HG02885 (cell line): Measurements from ENCODE around the gene COQ8B.
A peak's percentile ranks its signal among the peaks of the same experiment; 100 is the strongest.

Experiments
- ATAC-seq: cut with Tn5 transposase; IDR thresholded peaks from one replicate; pipeline ENCODE4 v1.9.1; 2021; ENCODE audit warnings: mild to moderate bottlenecking; ENCODE audit not compliant: unreplicated experiment, poor library complexity

COQ8B gene

GRCh38 chr19:40693150-40693788, 23.4 kb downstream of the COQ8B start:
- ATAC-seq = no peak

- ATAC-seq = no peak
Measured at GRCh38 chr19:40692212-40692551, 24.5 kb downstream of the COQ8B start.

- no peak for ATAC-seq
Measured at GRCh38 chr19:40691421-40692211, 25.1 kb downstream of the COQ8B start.

GRCh38 chr19:40690693-40691420, 25.8 kb downstream of the COQ8B start:
- ATAC-seq = peak; percentile 61

- ATAC-seq = no peak
Measured at GRCh38 chr19:40690050-40690692, 26.5 kb downstream of the COQ8B start, which contains the start of gene NUMBL. TSS of gene NUMBL (minus strand) at chr19:40690651. CDS start at chr19:40690483, 168 bp downstream.

GRCh38 chr19:40689339-40690049, 27.2 kb downstream of the COQ8B start:
- ATAC-seq = no peak

- ATAC-seq = no peak
Measured at GRCh38 chr19:40688987-40689338, 27.7 kb downstream of the COQ8B start.

- ATAC-seq = no peak
Measured at GRCh38 chr19:40688309-40688708, 28.4 kb downstream of the COQ8B start.

- ATAC-seq = no peak
Measured at GRCh38 chr19:40687525-40688016, 29.1 kb downstream of the COQ8B start.

GRCh38 chr19:40686882-40687524, 29.7 kb downstream of the COQ8B start:
- no peak for ATAC-seq

GRCh38 chr19:40685563-40685962, 31.1 kb downstream of the COQ8B start:
- no peak for ATAC-seq

- ATAC-seq = no peak
Measured at GRCh38 chr19:40685016-40685526, 31.6 kb downstream of the COQ8B start.

- ATAC-seq = no peak
Measured at GRCh38 chr19:40684280-40684679, 32.4 kb downstream of the COQ8B start.

- ATAC-seq = no peak
Measured at GRCh38 chr19:40683437-40683836, 33.2 kb downstream of the COQ8B start.

- ATAC-seq = no peak
Measured at GRCh38 chr19:40682431-40682964, 34.2 kb downstream of the COQ8B start.

- no peak for ATAC-seq
Measured at GRCh38 chr19:40681039-40681438, 35.6 kb downstream of the COQ8B start.

- ATAC-seq = no peak
Measured at GRCh38 chr19:40677156-40677555, 39.5 kb downstream of the COQ8B start.

- no peak for ATAC-seq
Measured at GRCh38 chr19:40674291-40674690, 42.4 kb downstream of the COQ8B start.

- ATAC-seq = no peak
Measured at GRCh38 chr19:40673397-40673796, 43.3 kb downstream of the COQ8B start.
